ENCODE results near the gene HDAC4. TPM values are rescaled to one million over a fixed set of nuclear protein-coding genes. Genes with fewer than 3 reads are reported as not detected.

HDAC4 gene
- total RNA-seq, 1 experiment from 2014 or later, result 47.6 TPM

DNA sequence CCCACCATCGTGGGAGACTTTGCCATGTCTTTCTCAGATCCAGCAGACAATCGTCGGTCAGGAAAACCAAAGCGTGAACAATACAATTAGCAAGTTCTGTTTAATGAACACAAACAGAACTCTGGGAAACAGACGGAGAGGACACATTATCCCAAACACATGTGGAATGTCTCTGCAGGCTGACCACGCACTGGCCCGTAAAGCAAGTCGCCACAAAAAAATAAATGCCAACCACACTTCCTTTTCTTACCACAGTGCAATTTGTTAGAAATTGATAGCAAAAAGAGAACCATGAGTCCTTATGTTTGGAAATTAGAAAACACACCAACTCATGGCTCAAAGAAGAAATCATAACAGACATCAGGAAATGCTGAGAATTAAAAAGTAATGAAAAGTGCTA is 342.1 kb downstream of the HDAC4 start:
- intact Hi-C loops (cut with micrococcal nuclease), result no loop called here
- no peaks in the 10 kb centered on the region for H3K9me3 ChIP-seq (ENCODE audit: control insufficient read depth in 1 of 2, insufficient read depth in 1 of 2, low read depth in 1 of 2, low read length in 2 of 2)
- no peak overlapping the region for H3K4me2 ChIP-seq (ENCODE audit: low read length)
- TF ChIP-seq JUND (IDR thresholded peaks at IDR 0.05) (no peak), EZH2 (IDR thresholded peaks at IDR 0.05) (no peak), SRF (IDR thresholded peaks at IDR 0.05; ENCODE audit: low read depth) (no peak), ELF1 (IDR thresholded peaks at IDR 0.05; ENCODE audit: borderline replicate concordance, low read depth) (no peak), CEBPB (IDR thresholded peaks at IDR 0.05; ENCODE audit: low read depth) (no peak), FOSL1 (IDR thresholded peaks at IDR 0.05; ENCODE audit: low read depth) (no peak), ZFX (IDR thresholded peaks at IDR 0.05) (no peak), ZNF274 (IDR thresholded peaks at IDR 0.05; ENCODE audit: low read depth, low read length) (no peak), CBX3 (IDR thresholded peaks at IDR 0.05; ENCODE audit: low read depth) (no peak), POLR2A (IDR thresholded peaks at IDR 0.05; ENCODE audit: borderline replicate concordance, extremely low read depth, insufficient read depth, insufficient read length) (no peak), EZH2phosphoT487 (IDR thresholded peaks at IDR 0.05; ENCODE audit: borderline replicate concordance) (no peak), TCF7L2 (IDR thresholded peaks at IDR 0.05; ENCODE audit: borderline replicate concordance, extremely low read depth, insufficient read depth, insufficient read length) (no peak), SIN3A (IDR thresholded peaks at IDR 0.05; ENCODE audit: low read depth) (no peak)
- TF ChIP-seq, protein P1, sequence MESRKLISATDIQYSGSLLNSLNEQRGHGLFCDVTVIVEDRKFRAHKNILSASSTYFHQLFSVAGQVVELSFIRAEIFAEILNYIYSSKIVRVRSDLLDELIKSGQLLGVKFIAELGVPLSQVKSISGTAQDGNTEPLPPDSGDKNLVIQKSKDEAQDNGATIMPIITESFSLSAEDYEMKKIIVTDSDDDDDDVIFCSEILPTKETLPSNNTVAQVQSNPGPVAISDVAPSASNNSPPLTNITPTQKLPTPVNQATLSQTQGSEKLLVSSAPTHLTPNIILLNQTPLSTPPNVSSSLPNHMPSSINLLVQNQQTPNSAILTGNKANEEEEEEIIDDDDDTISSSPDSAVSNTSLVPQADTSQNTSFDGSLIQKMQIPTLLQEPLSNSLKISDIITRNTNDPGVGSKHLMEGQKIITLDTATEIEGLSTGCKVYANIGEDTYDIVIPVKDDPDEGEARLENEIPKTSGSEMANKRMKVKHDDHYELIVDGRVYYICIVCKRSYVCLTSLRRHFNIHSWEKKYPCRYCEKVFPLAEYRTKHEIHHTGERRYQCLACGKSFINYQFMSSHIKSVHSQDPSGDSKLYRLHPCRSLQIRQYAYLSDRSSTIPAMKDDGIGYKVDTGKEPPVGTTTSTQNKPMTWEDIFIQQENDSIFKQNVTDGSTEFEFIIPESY (IDR thresholded peaks at IDR 0.05; ENCODE audit: extremely low read depth, insufficient replicate concordance, low read length), result no peak
- TF ChIP-seq, protein P2, sequence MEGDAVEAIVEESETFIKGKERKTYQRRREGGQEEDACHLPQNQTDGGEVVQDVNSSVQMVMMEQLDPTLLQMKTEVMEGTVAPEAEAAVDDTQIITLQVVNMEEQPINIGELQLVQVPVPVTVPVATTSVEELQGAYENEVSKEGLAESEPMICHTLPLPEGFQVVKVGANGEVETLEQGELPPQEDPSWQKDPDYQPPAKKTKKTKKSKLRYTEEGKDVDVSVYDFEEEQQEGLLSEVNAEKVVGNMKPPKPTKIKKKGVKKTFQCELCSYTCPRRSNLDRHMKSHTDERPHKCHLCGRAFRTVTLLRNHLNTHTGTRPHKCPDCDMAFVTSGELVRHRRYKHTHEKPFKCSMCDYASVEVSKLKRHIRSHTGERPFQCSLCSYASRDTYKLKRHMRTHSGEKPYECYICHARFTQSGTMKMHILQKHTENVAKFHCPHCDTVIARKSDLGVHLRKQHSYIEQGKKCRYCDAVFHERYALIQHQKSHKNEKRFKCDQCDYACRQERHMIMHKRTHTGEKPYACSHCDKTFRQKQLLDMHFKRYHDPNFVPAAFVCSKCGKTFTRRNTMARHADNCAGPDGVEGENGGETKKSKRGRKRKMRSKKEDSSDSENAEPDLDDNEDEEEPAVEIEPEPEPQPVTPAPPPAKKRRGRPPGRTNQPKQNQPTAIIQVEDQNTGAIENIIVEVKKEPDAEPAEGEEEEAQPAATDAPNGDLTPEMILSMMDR (IDR thresholded peaks at IDR 0.05 in 2 of 3, conservative IDR thresholded peaks at IDR 0.05 in 1 of 3; ENCODE audit: borderline replicate concordance in 1 of 3, insufficient read depth in 1 of 3, low read depth in 2 of 3, low read length in 2 of 3), result no peak
- TF ChIP-seq, protein P3, sequence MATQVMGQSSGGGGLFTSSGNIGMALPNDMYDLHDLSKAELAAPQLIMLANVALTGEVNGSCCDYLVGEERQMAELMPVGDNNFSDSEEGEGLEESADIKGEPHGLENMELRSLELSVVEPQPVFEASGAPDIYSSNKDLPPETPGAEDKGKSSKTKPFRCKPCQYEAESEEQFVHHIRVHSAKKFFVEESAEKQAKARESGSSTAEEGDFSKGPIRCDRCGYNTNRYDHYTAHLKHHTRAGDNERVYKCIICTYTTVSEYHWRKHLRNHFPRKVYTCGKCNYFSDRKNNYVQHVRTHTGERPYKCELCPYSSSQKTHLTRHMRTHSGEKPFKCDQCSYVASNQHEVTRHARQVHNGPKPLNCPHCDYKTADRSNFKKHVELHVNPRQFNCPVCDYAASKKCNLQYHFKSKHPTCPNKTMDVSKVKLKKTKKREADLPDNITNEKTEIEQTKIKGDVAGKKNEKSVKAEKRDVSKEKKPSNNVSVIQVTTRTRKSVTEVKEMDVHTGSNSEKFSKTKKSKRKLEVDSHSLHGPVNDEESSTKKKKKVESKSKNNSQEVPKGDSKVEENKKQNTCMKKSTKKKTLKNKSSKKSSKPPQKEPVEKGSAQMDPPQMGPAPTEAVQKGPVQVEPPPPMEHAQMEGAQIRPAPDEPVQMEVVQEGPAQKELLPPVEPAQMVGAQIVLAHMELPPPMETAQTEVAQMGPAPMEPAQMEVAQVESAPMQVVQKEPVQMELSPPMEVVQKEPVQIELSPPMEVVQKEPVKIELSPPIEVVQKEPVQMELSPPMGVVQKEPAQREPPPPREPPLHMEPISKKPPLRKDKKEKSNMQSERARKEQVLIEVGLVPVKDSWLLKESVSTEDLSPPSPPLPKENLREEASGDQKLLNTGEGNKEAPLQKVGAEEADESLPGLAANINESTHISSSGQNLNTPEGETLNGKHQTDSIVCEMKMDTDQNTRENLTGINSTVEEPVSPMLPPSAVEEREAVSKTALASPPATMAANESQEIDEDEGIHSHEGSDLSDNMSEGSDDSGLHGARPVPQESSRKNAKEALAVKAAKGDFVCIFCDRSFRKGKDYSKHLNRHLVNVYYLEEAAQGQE (IDR thresholded peaks at IDR 0.05; ENCODE audit: low read depth), result no peak
- TF ChIP-seq, protein P4, sequence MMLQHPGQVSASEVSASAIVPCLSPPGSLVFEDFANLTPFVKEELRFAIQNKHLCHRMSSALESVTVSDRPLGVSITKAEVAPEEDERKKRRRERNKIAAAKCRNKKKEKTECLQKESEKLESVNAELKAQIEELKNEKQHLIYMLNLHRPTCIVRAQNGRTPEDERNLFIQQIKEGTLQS (IDR thresholded peaks at IDR 0.05), result no peak
- H4K20me1 ChIP-seq (ENCODE audit: insufficient read depth), result no peaks in the 10 kb centered on the region
- H3K9me2 ChIP-seq (ENCODE audit: insufficient read depth), result no peaks in the 10 kb centered on the region
- H3K27me3 ChIP-seq (ENCODE audit: insufficient read depth, low read length), result no peaks in the 10 kb centered on the region
- ATAC-seq, result no peak
- H3K4me1 ChIP-seq (ENCODE audit: control insufficient read depth in 1 of 2, insufficient read depth in 2 of 2, low read length in 2 of 2), result no peaks in the 10 kb centered on the region
- no peak overlapping the region for H3K27ac ChIP-seq (ENCODE audit: low read depth, low read length)
- BruUV-seq (replicated peaks), result no TSS peak
- H3K79me2 ChIP-seq (ENCODE audit: insufficient read depth, low read length), result no peaks in the 10 kb centered on the region
- RAD21 ChIA-PET (ENCODE audit: low non-redundant PET in 1 of 2, low total read pairs in 2 of 2, uncharacterized antibody in 2 of 2, unreplicated experiment in 2 of 2), result no interaction called here
- POLR2A ChIA-PET, result no interaction called here
- no peak overlapping the region for H3K9ac ChIP-seq (ENCODE audit: low read length)
- no peak overlapping the region for H3K4me3 ChIP-seq (replicated peaks in 1 of 2; ENCODE audit: low read depth in 1 of 2, low read length in 2 of 2)
- H3K36me3 ChIP-seq (ENCODE audit: control insufficient read depth in 1 of 2, insufficient read depth in 2 of 2, low read length in 2 of 2), result peaks cover 0 to 2% of the 10 kb centered on the region in 2 experiments; a peak in 2 of 4 replicates
- no peak for DNase-seq (ENCODE audit: low read depth, low spot score)
- CTCF ChIA-PET, result no interaction called here
- no peak overlapping the region for H2AFZ ChIP-seq (ENCODE audit: low read depth, low read length, poor library complexity, severe bottlenecking)
